ENCODE results near the gene TMEM198. TPM values are rescaled to one million over a fixed set of nuclear protein-coding genes. Genes with fewer than 3 reads are reported as not detected.
A peak's percentile ranks its signal among the peaks of the same experiment; 100 is the strongest.

TMEM198 gene
- total and polyA plus RNA-seq, 2 experiments from 2014 or later, result 6.7 to 12.2 TPM

GRCh38 chr2:219556413-219556812 is 12.6 kb downstream of the TMEM198 start:
- Histone ChIP-seq H3K36me3 (peaks cover 29% of the 10 kb centered on the region), H3K27me3 (no peaks in the 10 kb centered on the region), H3K4me1 (ENCODE audit: low read depth) (peaks cover 3% of the 10 kb centered on the region), H3K9me3 (ENCODE audit: low read depth) (no peaks in the 10 kb centered on the region), H3K4me3 (no peak overlapping the region), H3K27ac (no peak overlapping the region)
- no peak for DNase-seq (ENCODE audit: low read depth in 1 of 2, low spot score in 1 of 2)
- no peak for TF ChIP-seq CTCF (IDR thresholded peaks at IDR 0.05; ENCODE audit: low read depth, low read length)

GRCh38 chr2:219557320-219557719 is 13.5 kb downstream of the TMEM198 start:
- H3K4me3 ChIP-seq, result no peak overlapping the region
- TF ChIP-seq CTCF (IDR thresholded peaks at IDR 0.05; ENCODE audit: low read depth, low read length), result no peak
- H3K4me1 ChIP-seq (ENCODE audit: low read depth), result peaks cover 7% of the 10 kb centered on the region
- no peak for DNase-seq (ENCODE audit: low read depth in 1 of 2, low spot score in 1 of 2)
- H3K27me3 ChIP-seq, result no peaks in the 10 kb centered on the region
- no peaks in the 10 kb centered on the region for H3K9me3 ChIP-seq (ENCODE audit: low read depth)
- H3K36me3 ChIP-seq, result peaks cover 33% of the 10 kb centered on the region
- no peak overlapping the region for H3K27ac ChIP-seq

GRCh38 chr2:219557791-219558785 is 14.3 kb downstream of the TMEM198 start:
- Histone ChIP-seq H3K9me3 (ENCODE audit: low read depth) (no peaks in the 10 kb centered on the region), H3K27ac (no peak overlapping the region), H3K36me3 (peaks cover 39% of the 10 kb centered on the region), H3K4me1 (ENCODE audit: low read depth) (peaks cover 7% of the 10 kb centered on the region), H3K27me3 (no peaks in the 10 kb centered on the region), H3K4me3 (no peak overlapping the region)
- TF ChIP-seq CTCF (IDR thresholded peaks at IDR 0.05; ENCODE audit: low read depth, low read length), result no peak
- DNase-seq (ENCODE audit: low read depth in 1 of 2, low spot score in 1 of 2), result no peak

- Histone ChIP-seq H3K4me1 (ENCODE audit: low read depth) (peaks cover 7% of the 10 kb centered on the region), H3K36me3 (peaks cover 47% of the 10 kb centered on the region), H3K27ac (no peak overlapping the region), H3K27me3 (no peaks in the 10 kb centered on the region), H3K4me3 (no peak overlapping the region), H3K9me3 (ENCODE audit: low read depth) (no peaks in the 10 kb centered on the region)
- no peak for TF ChIP-seq CTCF (IDR thresholded peaks at IDR 0.05; ENCODE audit: low read depth, low read length)
- DNase-seq (ENCODE audit: low read depth in 1 of 2, low spot score in 1 of 2), result no peak
Observed at GRCh38 chr2:219559156-219559915, 15.5 kb downstream of the TMEM198 start.

GRCh38 chr2:219560037-219560892 is 16.4 kb downstream of the TMEM198 start:
- Histone ChIP-seq H3K27me3 (no peaks in the 10 kb centered on the region), H3K4me1 (ENCODE audit: low read depth) (peaks cover 7% of the 10 kb centered on the region), H3K4me3 (no peak overlapping the region), H3K9me3 (ENCODE audit: low read depth) (no peaks in the 10 kb centered on the region), H3K27ac (peak overlapping the region; percentile 43), H3K36me3 (peaks cover 53% of the 10 kb centered on the region)
- no peak for DNase-seq (ENCODE audit: low read depth in 1 of 2, low spot score in 1 of 2)
- TF ChIP-seq CTCF (IDR thresholded peaks at IDR 0.05; ENCODE audit: low read depth, low read length), result peak; percentile 63
